Cardiac muscle cell (in vitro differentiated cells and primary cell): Measurements from ENCODE around the gene LIPC. TPM values are rescaled to one million over a fixed set of nuclear protein-coding genes. Genes with fewer than 3 reads are reported as not detected.

ENCODE experiments used
- DNase-seq, 2 donors: peaks; one replicate each; pipeline versions ENCODE4 v3.0.0 to v3.0.0-alpha.2; 2010 to 2017; ENCODE audit warnings: low read depth in 1 of 2, low spot score in 1 of 2
- H3K27ac ChIP-seq: fragments of 200-600 bp; sonication (generic); 2 replicates; pipeline ENCODE4 v1.5.1; 2016
- H3K27me3 ChIP-seq: fragments of 200-600 bp; sonication (generic); 2 replicates; pipeline ENCODE4 v1.6.0; 2016; ENCODE audit warnings: control low read depth
- H3K36me3 ChIP-seq: fragments of 200-600 bp; sonication (generic); 2 replicates; pipeline ENCODE4 v1.5.1; 2016; ENCODE audit warnings: control low read depth
- H3K4me1 ChIP-seq: fragments of 200-600 bp; sonication (generic); 2 replicates; pipeline ENCODE4 v1.8.1; 2017; ENCODE audit warnings: low read depth, mild to moderate bottlenecking, mixed run types
- H3K4me3 ChIP-seq: fragments of 200-600 bp; sonication (generic); 2 replicates; pipeline ENCODE4 v1.5.1; 2016; ENCODE audit warnings: mild to moderate bottlenecking
- H3K9me3 ChIP-seq: fragments of 200-600 bp; sonication (generic); 2 replicates; pipeline ENCODE4 v1.5.1; 2017; ENCODE audit warnings: low read depth, mild to moderate bottlenecking, control low read depth
- CTCF ChIP-seq: IDR thresholded peaks from 2 replicates; pipeline ENCODE4 v1.5.1; 2012; ENCODE audit warnings: low read depth, mild to moderate bottlenecking, low read length
- polyA plus RNA-seq: library from polyadenylated mRNA; unstranded; fragments of >200 nt; fragmentation: Nextera tagmentation; extraction: Ambion mirVana; gene quantifications from 2 replicates; pipeline ENCODE4 v1.2.1, GENCODE V29; 2016
- total RNA-seq: library from RNA; depleted of rRNA; stranded (reverse); fragments of >200 nt; gene quantifications from 2 replicates; pipeline ENCODE4 v1.2.3, GENCODE V29; 2016

LIPC gene
- total and polyA plus RNA-seq, 2 experiments from 2014 or later = not detected

DNA sequence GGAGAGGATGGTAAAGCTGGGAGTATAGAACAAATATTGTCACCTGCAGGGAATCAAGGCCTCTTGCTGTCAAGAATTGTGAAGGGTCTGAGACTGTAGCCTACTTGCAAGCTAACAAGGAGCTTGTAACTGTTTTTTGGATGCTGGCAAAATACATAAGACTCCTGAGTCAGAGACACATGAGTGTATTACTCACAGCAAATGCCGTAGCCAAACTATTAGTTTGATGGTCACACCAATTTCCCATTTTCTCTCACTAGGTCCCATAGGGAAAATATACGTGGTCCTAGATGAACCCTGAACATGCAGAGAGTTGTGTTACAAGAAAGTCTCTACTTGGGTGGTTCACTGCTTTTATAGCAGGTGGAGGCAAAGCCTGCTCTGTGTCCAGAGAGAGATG, 44.7 kb upstream of the LIPC start:
- no peak overlapping the region for H3K27ac ChIP-seq
- no peaks in the 10 kb centered on the region for H3K36me3 ChIP-seq
- H3K4me3 ChIP-seq = no peak overlapping the region
- no peaks in the 10 kb centered on the region for H3K27me3 ChIP-seq
- peaks cover 3% of the 10 kb centered on the region for H3K4me1 ChIP-seq
- peak in 1 of 2 donors; percentile 46 for DNase-seq
- no peak for TF ChIP-seq CTCF
- H3K9me3 ChIP-seq = no peaks in the 10 kb centered on the region

- H3K4me1 ChIP-seq = peaks cover 3% of the 10 kb centered on the region
- H3K4me3 ChIP-seq = no peak overlapping the region
- no peak for DNase-seq
- H3K27me3 ChIP-seq = no peaks in the 10 kb centered on the region
- H3K36me3 ChIP-seq = no peaks in the 10 kb centered on the region
- no peak for TF ChIP-seq CTCF
- H3K9me3 ChIP-seq = no peaks in the 10 kb centered on the region
- H3K27ac ChIP-seq = no peak overlapping the region
Measured at GRCh38 chr15:58388211-58388610, 43.6 kb upstream of the LIPC start.

DNA sequence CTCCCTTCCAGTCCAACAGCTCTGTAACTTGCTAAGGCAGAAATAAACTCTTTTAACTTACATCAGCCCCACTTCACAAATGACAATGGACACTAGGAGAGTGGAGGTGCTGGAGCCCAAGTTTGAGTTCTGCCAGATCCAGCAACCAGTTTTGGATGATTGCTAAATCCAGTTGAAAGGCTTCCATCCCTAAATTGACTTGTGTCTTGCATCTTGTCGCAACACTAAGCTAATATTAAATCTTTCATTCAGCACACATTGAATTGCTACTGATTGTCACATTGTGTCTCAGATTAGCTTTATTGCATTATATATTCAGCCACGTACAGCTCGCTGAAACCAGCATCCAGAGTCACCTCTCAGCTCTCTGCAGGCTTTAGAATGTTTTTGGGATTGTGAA, 41.7 kb upstream of the LIPC start:
- no peaks in the 10 kb centered on the region for H3K9me3 ChIP-seq
- DNase-seq = no peak
- no peak overlapping the region for H3K27ac ChIP-seq
- H3K36me3 ChIP-seq = no peaks in the 10 kb centered on the region
- H3K4me3 ChIP-seq = no peak overlapping the region
- peaks cover 3% of the 10 kb centered on the region for H3K4me1 ChIP-seq
- no peaks in the 10 kb centered on the region for H3K27me3 ChIP-seq
- TF ChIP-seq CTCF = no peak

- Histone ChIP-seq H3K4me3 (no peak overlapping the region), H3K36me3 (no peaks in the 10 kb centered on the region), H3K9me3 (no peaks in the 10 kb centered on the region), H3K27me3 (no peaks in the 10 kb centered on the region), H3K4me1 (peaks cover 3% of the 10 kb centered on the region), H3K27ac (no peak overlapping the region)
- no peak for TF ChIP-seq CTCF
- no peak for DNase-seq
Measured at GRCh38 chr15:58390655-58391054, 41.1 kb upstream of the LIPC start.

DNA sequence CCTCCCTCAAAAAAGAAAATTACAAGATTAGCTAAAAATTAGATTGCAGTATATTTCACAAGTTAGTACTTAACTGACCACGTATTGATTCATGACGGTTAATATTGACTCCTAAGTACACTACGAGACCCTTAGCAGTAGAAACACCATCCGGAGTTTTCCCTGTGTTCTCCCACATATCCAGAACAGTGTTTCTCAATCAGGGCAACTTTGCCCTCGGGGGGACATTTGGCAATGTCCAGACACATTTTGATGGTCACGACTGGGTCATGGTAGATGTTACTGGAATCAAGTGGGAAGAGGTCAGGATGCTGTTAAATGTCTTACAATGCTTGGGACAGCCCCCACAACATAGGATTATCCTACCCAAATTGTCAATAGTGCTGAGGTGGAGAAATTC, 40.7 kb upstream of the LIPC start:
- H3K4me1 ChIP-seq = peaks cover 3% of the 10 kb centered on the region
- no peak for DNase-seq
- no peaks in the 10 kb centered on the region for H3K36me3 ChIP-seq
- no peak for TF ChIP-seq CTCF
- H3K9me3 ChIP-seq = no peaks in the 10 kb centered on the region
- H3K27me3 ChIP-seq = no peaks in the 10 kb centered on the region
- no peak overlapping the region for H3K4me3 ChIP-seq
- no peak overlapping the region for H3K27ac ChIP-seq

DNA sequence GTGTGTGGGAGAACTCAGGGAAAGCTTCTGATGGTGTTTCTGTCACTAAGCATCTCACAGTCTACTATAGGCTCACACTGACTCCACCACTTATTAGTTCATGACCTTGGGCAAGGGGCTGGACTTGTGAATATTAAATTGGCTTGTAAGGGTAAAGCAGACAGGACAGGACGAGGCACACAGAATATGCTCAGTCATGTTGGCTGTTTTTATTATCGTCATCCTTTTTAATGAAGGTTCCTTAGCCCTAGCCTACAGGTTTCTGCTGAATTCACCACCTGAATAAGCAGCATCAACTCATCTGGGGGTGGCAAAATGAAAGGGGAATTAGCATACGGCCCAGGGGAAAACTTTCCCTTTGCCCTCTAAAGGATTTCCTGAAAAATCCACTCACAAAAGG, 39.6 kb upstream of the LIPC start:
- no peak for DNase-seq
- Histone ChIP-seq H3K4me3 (no peak overlapping the region), H3K36me3 (no peaks in the 10 kb centered on the region), H3K27ac (no peak overlapping the region), H3K9me3 (no peaks in the 10 kb centered on the region), H3K27me3 (no peaks in the 10 kb centered on the region), H3K4me1 (peaks cover 3% of the 10 kb centered on the region)
- no peak for TF ChIP-seq CTCF
